NCI-H2227 (cell line): ENCODE results near the gene FOXN4.

Experiments
- DNase-seq: peaks from one replicate; lab custom pipeline; 2025; ENCODE audit not compliant: unreplicated experiment; lab: John Stamatoyannopoulos, UW

Gene FOXN4

GRCh38 chr12:109263439-109263838 lies 45.6 kb downstream of the FOXN4 start:
- DNase-seq = no peak

- DNase-seq = no peak
Measured at GRCh38 chr12:109261939-109262338, 47.1 kb downstream of the FOXN4 start.

- no peak for DNase-seq
Measured at GRCh38 chr12:109261087-109261486, 48.0 kb downstream of the FOXN4 start.

- no peak for DNase-seq
Measured at GRCh38 chr12:109259545-109259895, 49.6 kb downstream of the FOXN4 start.

GRCh38 chr12:109258607-109259544 lies 50.2 kb downstream of the FOXN4 start:
- DNase-seq = no peak

- no peak for DNase-seq
Measured at GRCh38 chr12:109258201-109258600, 50.9 kb downstream of the FOXN4 start.

- no peak for DNase-seq
Measured at GRCh38 chr12:109256011-109256410, 53.1 kb downstream of the FOXN4 start.

GRCh38 chr12:109255377-109255776 lies 53.7 kb downstream of the FOXN4 start:
- no peak for DNase-seq

- no peak for DNase-seq
Measured at GRCh38 chr12:109253913-109254544, 55.1 kb downstream of the FOXN4 start.

- DNase-seq = no peak
Measured at GRCh38 chr12:109252799-109253198, 56.3 kb downstream of the FOXN4 start.

GRCh38 chr12:109250523-109250922 lies 58.6 kb downstream of the FOXN4 start:
- DNase-seq = no peak

- DNase-seq = no peak
Measured at GRCh38 chr12:109247831-109248654, 61.0 kb downstream of the FOXN4 start.

GRCh38 chr12:109246221-109246620 lies 62.9 kb downstream of the FOXN4 start:
- no peak for DNase-seq

- no peak for DNase-seq
Measured at GRCh38 chr12:109244073-109244472, 65.0 kb downstream of the FOXN4 start.

- DNase-seq = no peak
Measured at GRCh38 chr12:109241936-109242335, 67.1 kb downstream of the FOXN4 start.

GRCh38 chr12:109240365-109240764 lies 68.7 kb downstream of the FOXN4 start:
- DNase-seq = no peak

- no peak for DNase-seq
Measured at GRCh38 chr12:109239691-109240090, 69.4 kb downstream of the FOXN4 start.

GRCh38 chr12:109239179-109239578 lies 69.9 kb downstream of the FOXN4 start:
- no peak for DNase-seq

- DNase-seq = no peak
Measured at GRCh38 chr12:109236257-109236656, 72.8 kb downstream of the FOXN4 start.

- DNase-seq = no peak
Measured at GRCh38 chr12:109234012-109234411, 75.1 kb downstream of the FOXN4 start.

GRCh38 chr12:109232731-109233130 lies 76.4 kb downstream of the FOXN4 start:
- DNase-seq = no peak

- no peak for DNase-seq
Measured at GRCh38 chr12:109230193-109230592, 78.9 kb downstream of the FOXN4 start.
